Adipose tissue (tissue), 3 donors: ENCODE data around the gene UTS2B. TPM values are rescaled to one million over a fixed set of nuclear protein-coding genes. Genes with fewer than 3 reads are reported as not detected.
"Not testable (repeated sequence)": the region's sequence is repeated elsewhere in the genome, so short reads cannot be mapped to it uniquely, and the experiment has no call there.

Experiments used
- H3K27ac ChIP-seq: one replicate; pipeline ENCODE4 v1.5.1; 2013; ENCODE audit warnings: low read depth, low read length
- WGBS, 3 donors: extraction: QIAGEN DNeasy Blood & Tissue Kit; methylation state at CpG; one replicate each; pipeline ENCODE4 v1.1.7; 2013; 5-methylcytosine and 5-hydroxymethylcytosine counted together
- polyA plus RNA-seq, 3 donors: library from polyadenylated mRNA; stranded (reverse); fragments of 200-250 nt; gene quantifications; one replicate each; pipeline ENCODE4 v1.2.3, GENCODE V29; 2013
- donor health status: healthy with polysubstance abuse.
- donor health status: Bipolar disorder and iron deficiency.
- donor health status: healthy.

The UTS2B gene
- polyA plus RNA-seq, 3 donors: 0.15 to 0.70 TPM; not detected in 1

- H3K27ac ChIP-seq: no peak overlapping the region
These were observed 69.1 kb downstream of the UTS2B start for GRCh38 chr3:191261304-191261638.

DNA sequence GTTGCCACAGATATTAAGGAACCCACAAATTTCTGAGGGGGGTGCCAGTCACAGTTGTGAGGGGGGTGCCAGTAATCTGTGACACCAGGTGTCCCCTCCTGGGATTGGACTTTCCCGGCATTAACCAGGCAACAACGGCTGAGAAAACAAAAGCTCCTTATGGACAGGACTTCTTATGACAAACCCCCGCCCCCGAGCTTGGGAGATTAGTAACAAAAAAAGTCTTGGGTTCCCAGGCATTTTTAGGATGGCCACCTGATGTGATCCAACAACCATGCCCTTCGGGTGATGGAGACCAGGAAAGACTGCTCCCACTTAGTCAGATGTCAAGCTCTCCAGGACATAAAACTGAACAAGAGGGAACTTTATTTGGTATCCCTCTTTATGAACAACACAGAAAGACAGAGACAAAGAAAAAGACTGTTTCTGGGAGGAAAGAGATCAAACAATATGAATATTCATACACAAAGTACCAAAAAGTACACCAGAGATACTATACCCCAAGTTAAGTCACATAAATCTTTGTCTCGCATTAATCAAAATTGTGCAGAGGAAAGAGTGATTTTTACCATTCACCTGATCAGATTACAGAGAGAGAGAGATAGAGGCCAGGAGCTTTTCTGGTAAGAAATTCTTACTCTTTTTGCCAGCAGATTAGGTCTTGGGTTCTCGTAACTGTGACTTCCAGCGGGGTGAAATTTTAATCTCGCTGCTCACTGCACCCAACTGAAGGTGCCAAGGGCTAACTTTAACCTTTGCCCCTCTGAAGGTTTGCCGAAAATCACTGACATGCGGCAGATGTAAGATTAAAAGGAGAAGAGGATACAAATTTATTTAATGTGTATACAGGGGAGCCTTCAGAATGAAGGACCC is 69.7 kb downstream of the UTS2B start:
- WGBS, 3 donors: 69 to 91% (median 91%) methylated on average over 11 of the region's 11 CpGs
- H3K27ac ChIP-seq: no peak overlapping the region

- 0 to 57% (median 0%) methylated on average over 1 of the region's 1 CpG for WGBS, 3 donors
- H3K27ac ChIP-seq: no peak overlapping the region
These were observed 70.8 kb downstream of the UTS2B start for GRCh38 chr3:191259486-191259885.

DNA sequence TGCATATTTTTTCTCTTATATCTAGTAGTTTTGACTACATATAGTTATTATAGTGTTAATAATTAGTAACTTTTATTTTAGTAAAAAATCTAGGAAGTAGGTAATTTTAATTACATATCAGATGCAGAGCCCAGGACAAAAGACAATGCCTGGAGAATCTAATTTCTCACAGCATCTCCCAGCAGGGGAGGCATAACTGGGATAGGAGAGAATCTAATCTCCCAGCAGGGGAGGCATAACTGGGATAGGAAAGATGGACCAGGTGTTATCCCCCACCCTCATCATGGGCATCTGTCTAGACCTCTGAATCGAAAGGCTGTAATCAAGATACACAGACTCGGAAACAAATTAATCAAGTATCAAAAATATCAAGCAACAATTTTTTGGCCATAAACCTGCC is 73.0 kb downstream of the UTS2B start:
- no peak overlapping the region for H3K27ac ChIP-seq
- 90 to 98% (median 95%) methylated on average over 2 of the region's 2 CpGs for WGBS, 3 donors

DNA sequence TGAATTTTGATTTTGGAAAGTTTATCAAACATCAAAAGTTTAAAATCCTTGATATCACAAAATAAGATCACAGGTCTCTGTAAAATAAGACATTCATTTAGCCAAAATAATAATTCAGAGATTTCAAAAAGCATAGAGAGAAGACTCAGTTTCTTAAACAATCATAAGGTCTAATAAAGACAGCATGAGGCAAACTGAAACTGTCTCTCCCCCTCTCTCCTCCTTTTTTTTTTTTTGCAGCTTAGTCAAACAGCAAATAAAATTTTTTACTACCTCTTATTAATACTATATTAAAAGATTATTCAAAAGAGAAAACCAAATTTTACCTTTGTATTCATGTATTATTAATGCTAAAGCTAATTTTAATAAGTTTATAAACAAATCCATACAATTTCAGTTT is 73.9 kb downstream of the UTS2B start:
- no peak overlapping the region for H3K27ac ChIP-seq

- WGBS, 3 donors: 67 to 95% (median 86%) methylated on average over 5 of the region's 5 CpGs
- H3K27ac ChIP-seq: no peak overlapping the region
These were observed 75.2 kb downstream of the UTS2B start for GRCh38 chr3:191255156-191255555.

DNA sequence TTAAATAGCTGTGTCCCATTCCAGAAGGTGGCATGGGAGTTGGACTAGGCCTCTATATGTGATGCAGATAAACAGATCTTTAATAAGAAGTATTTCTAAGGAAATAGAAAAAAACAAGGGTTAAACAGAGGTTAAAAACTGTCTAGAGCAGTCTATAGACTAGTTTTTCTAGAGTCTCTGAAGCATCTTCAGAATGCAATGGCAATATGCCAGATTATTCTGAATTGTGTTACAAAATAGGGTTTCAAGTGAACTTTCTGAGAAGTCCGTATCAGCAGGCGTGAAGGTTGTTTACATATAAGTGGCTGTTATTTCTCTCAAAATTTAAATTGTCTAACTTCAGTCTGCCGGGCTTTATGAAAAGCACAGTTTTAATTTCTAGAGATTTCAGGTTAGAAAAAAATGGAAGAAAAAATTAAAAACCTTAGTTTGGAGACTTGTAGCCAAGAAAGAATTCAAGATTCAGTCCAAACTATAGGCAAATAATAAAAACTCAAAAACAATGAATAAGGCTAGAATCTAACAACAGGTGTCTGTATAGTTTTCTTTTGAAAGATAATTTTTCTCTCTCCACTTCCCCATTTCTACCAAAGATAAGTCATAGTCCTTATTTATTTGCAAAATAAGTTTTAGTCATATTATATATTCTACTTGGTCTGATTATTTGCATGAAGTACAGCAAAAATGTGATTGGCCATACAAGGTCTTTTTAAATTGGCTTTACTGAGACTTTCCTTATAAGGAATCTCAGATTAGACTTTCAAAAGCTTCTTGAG is 76.0 kb downstream of the UTS2B start:
- 48 to 79% (median 73%) methylated on average over 3 of the region's 3 CpGs for WGBS, 3 donors
- no peak overlapping the region for H3K27ac ChIP-seq

DNA sequence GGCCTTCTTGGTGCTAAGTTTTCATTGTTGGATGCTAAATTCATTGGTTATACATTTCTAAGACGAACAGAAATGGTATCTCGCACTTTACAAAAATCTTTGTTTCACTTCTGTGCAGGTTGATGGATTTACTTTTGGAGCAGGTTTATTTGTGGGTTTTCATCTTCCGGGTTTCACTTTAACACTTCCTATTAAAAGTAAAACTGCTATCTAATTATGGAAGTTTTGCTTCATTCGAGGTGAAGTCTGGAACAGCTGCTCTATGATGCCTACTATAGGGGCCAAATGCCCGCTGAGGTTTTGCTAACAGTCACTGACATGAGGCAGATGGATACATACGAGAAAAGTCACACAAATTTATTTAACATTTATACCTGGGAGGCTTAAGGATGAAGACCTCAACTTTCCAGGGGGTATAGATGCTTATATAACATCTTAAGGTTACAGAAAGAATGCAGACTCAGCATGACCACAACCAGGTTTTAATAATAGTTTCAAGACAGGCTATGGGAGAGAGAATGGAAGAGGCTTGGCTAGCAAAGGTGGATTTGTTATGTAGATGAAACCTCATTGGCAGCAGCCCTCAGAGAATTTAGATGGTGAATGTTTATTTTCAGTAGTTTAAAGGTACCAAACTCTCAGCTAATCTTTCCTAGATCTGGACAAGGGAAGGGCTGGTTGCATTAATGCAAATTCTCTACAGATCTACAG is 77.1 kb downstream of the UTS2B start:
- WGBS, 3 donors: 61 to 83% (median 67%) methylated on average over 6 of the region's 6 CpGs
- no peak overlapping the region for H3K27ac ChIP-seq

DNA sequence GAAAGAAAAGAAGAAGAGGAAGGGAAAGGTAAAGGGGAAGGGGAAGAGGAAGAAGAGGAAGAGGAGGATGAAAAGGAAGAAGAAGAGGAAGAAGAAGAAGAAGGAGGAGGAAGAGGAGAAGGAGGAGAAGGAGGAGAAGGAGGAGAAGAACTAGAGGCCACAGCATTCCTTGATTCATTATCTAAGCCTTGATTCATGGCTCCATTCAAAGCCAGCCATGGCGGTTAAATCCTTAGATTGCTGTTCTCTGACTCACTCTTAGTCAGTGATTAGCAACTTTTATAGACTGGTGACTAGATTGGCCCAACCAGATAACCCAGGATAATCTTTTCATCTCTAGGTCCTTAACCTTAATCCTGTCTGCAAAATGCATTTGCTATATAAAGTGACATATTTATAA is 83.7 kb downstream of the UTS2B start:
- 81 to 91% (median 86%) methylated on average over 1 of the region's 1 CpG for WGBS, 3 donors
- H3K27ac ChIP-seq: no peak overlapping the region

- WGBS, 3 donors: 42 to 78% (median 55%) methylated on average over 5 of the region's 5 CpGs
- not testable (repeated sequence) for H3K27ac ChIP-seq
These were observed 84.3 kb downstream of the UTS2B start for GRCh38 chr3:191246034-191246433.

DNA sequence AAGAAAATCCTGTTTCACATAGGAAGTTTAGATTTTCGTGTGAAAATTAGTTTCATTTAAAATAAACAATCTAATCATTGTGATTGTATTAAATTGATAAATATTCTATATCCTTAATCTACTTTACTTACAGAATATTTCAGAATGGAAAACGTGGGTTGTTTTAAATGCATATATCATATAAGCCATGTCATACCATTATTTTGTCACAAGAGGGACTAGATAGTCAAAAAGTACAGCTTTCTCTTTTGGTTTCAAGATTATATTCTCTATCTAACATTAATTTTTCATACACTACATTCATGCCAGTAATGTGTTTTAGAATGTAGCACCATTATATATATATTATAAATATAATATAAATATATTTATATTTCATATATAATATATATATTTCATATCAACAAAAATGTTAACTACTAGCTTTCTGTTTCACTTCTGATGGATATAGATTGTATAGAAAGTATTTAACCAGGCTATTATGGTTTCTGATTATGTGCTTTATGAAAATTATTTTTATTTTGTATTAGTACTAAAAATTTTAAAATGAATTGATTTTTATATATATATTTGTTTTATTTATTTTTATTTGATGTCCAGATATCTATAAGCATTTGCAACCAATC is 86.0 kb downstream of the UTS2B start:
- no peak overlapping the region for H3K27ac ChIP-seq
- WGBS, 3 donors: 13 to 21% (median 16%) methylated on average over 2 of the region's 2 CpGs

- WGBS, 3 donors: 80 to 84% (median 81%) methylated on average over 5 of the region's 5 CpGs
These were observed 89.8 kb downstream of the UTS2B start for GRCh38 chr3:191240486-191240885.

DNA sequence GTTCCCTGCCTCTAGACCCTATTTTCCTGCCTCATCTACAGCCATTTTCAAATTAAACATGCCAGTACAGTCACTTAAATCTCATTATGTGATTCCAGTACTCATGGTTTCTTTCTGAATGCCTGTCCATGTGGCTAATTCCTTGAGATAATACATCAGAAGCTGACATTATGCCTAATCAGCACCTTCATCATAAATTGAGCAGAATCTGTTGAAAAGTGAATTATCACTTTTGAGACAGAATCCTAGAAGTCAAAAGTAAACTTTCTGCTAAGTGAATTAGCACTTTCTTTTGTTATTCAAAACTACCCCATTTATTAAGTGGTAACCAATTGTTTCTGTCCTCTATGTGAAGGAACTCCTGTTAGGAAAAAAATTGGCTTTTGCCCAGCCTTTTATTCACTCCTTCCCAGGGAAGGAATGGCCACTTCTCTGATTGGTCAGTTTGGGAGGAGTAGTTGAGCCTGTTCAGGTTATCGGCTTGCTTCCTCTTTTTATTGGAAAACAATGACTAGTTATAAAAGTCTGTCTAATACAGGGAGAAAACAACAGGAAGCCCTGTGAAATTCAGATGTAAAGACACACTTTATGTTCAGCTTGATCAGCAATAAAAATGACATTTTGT is 90.8 kb downstream of the UTS2B start:
- H3K27ac ChIP-seq: no peak overlapping the region
- 23 to 47% (median 31%) methylated on average over 1 of the region's 1 CpG for WGBS, 3 donors

More at GRCh38 chr3:191240486-191240885, 89.8 kb downstream of the UTS2B start:
- no peak overlapping the region for H3K27ac ChIP-seq

DNA sequence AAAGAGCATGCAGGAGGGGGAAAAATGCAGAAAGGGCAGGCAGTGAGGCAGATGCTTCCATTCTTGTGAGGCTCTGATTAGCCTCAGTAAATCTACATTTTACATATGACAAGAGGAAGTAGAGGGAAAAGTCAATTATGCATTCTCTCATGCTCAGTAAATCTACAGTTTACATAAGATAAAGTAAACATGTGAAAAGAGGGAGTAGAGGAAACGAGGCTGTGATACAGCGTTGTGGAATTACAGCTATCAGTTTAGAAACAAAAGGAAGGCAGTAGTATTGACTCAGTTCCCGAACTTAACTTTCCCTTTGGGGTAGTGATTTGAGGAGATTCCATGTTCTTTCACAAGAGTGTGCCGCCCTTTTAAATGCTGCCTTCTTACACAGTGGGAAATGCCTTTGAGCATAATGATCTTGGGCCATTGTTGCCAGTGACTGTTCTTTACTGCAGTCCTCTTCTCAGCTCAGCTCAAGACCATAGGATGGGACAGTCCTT is 92.0 kb downstream of the UTS2B start:
- H3K27ac ChIP-seq: no peak overlapping the region
- WGBS, 3 donors: 32 to 75% (median 59%) methylated on average over 4 of the region's 4 CpGs

DNA sequence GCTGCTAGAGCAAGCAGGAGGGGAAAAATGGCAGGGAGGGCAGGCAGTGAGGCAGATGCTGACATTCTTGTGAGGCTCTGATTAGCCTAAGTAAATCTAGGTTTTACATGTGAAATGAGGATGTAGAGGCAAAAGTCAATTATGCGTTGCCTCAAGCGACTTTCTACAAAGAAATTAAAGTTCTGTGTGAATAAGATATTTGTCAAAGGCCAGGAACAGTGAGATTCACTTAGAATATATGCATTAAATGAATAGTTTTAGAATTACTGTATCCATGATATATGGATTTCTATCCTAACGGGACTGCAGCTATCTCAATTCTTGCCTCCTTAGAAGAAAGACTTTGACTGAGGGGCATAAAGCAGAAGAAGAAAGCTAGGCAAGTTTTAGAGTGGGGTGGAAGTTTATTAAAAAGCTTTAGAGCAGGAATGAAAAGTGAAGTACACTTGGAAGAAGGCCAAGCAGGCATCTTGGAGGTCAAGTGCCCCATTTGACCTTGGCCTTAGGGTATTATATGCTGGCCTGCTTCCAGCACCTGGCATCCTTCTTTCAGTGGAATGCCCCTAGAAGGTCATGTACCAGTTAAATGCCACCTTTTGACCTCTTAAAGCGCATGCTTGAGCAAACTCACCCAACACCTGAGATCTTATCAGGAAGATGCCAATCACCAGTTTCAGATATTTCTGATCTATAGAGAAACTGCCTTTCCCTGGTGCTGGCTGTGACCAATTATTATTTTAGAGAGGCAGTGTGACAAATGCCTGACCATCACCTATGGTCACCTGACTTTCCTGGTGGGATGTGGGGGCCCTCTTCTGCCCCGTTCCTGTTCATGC is 93.1 kb downstream of the UTS2B start:
- H3K27ac ChIP-seq: no peak overlapping the region
- WGBS, 3 donors: 72 to 96% (median 90%) methylated on average over 5 of the region's 5 CpGs

- no peak overlapping the region for H3K27ac ChIP-seq
- WGBS, 3 donors: 73 to 77% (median 75%) methylated on average over 3 of the region's 3 CpGs
These were observed 93.7 kb downstream of the UTS2B start for GRCh38 chr3:191236646-191237045.
